NCI-H526 (cell line): ENCODE data around the gene MAPK8.
A peak's percentile ranks its signal among the peaks of the same experiment; 100 is the strongest.
"Not testable (repeated sequence)": the region's sequence is repeated elsewhere in the genome, so short reads cannot be mapped to it uniquely, and the experiment has no call there.

Source experiments
- DNase-seq, 2 experiments: peaks; one replicate each; lab custom pipeline; 2025; lab: John Stamatoyannopoulos, UW

MAPK8 gene

DNA sequence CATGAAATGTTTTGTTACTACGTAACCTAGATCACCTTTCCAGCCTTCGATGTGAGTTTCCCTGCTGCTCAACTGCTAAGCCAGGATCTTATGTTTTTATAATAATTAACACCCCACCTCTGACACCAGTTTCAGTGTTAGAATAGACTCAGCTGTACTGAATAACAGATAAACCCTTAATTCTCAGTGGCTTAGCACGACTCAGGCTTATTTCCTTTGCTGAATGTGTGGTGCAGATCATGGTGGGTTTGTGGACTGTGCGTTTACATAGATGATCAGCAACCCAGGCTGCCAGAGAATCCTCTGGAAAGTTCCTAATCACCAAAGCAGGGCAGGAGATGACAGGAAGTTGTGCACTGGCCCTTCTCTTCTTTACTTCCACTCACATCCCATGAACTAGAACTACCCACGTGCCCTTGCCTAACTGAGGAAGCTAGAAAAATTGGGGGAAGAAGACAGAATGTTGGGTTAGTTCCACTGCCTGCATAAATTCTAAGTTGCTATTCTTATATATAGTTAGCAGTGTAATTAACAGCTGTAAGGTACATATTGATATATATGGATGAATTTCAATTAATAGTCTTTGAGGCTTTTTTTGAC, 111.8 kb downstream of the MAPK8 start:
- DNase-seq, result no peak

DNA sequence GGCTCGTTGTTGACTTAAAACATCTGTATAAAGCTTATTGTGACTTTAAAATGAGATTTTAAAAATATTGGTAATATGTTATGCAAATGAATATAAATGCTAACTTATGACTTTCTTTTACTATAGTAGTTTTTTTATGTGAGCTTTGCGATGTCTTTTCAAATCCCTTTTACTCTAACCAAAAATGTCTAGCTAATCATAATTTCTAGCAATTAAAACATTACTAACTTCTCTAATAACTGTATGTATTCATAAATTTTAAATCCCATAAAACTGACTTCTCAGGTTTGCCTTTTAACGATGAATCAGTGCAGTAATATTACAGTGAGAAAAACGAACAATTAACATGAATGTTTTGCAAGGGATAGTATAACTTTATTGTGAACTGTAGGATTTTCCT, 113.2 kb downstream of the MAPK8 start:
- DNase-seq, result no peak

DNA sequence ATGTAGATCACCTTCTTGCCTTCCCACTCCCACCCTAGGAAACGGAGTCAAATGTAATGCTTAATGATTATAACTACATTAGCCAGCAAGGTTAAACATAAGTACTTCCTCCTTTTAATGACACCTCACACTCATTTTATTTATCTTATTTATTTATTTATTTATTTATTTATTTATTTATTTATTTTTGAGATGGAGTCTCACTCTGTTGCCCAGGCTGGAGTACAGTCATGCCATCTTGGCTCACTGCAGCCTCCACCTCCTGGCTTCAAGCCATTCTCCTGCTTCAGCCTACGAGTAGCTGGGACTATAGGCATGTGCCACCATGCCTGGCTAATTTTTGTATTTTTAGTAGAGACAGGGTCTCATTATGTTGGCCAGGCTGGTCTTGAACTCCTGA, 115.4 kb downstream of the MAPK8 start:
- not testable (repeated sequence) for DNase-seq

DNA sequence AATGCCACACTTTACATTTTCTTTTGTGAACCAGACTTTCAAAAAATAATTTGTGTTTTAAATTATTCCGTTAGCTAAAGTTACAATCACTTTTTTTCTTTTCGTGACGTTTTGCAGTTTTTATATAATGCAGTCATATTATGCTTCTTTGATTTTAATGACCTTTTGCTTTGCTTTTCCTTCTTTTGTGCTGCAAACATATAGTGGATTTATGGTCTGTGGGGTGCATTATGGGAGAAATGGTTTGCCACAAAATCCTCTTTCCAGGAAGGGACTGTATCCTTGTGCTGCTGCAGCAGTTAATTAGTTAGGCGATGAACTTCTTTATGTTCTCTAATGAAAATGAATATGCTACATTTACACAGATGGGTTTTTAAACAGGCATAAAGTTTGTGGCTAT, 117.4 kb downstream of the MAPK8 start:
- DNase-seq, result no peak

DNA sequence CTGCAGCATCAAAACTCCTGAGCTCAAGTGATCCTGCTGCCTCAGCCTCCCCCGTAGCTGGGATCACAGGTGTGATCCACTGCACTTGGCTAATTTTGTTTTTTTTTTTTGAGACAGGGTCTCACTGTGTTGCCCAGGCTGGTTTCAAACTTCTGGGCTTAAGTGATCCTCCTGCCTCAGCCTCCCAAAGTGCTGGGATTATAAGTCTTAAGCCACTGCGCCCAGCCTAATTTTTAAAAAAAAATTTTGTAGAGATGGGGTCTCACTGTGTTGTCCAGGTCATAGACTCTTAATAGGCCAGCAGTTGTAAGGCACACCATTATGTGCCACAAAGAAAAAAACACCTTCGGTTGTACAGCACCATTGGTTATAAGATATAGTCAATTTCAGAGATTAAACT, 122.4 kb downstream of the MAPK8 start:
- no peak for DNase-seq

DNA sequence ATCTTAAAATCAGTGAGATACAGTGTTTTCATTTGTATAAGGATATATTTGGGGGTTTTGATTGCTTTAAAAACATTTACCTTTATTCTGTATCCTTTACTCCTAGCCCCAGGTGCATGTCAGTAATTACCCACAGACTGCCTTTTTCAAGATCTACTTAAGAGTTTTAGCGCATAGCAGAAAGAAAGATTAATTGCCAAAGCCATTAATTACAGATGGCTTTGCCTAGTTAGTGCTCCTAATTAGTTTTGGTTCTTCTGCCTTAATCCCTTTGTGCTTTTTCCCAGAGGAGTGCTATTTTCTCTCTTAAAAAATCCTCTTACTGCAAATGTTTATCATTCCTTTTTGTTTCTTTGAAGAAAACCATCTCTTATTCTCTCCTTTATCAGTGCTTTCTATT, 122.8 kb downstream of the MAPK8 start:
- DNase-seq, result no peak

DNA sequence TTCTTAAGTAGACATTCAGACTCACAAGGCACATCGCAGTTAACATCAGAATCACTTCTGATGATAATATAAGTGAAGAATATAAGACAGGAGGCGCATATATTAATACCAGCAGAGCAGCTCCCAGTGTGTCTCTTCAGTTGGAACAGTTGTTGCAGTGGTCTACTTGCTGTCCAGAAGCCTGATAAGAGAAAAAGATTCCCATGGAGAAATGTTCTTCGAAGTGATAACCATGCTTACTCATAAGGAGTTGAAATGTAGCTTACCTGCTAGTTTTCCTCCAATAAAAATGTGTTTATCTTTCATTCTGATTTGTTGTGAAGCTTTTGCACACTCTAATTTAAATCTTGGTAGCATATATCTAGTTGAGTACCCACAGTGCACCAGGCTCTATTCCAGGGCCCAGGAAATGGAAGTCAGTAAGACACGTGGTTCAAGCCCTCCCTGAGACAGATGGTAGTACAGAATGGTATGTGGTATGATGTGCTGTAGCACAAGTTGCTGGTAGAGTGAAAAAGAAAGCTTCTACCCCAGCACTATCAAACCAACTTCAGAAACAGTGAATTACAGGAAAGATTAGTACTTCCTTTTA, 124.0 kb downstream of the MAPK8 start:
- DNase-seq, result no peak

DNA sequence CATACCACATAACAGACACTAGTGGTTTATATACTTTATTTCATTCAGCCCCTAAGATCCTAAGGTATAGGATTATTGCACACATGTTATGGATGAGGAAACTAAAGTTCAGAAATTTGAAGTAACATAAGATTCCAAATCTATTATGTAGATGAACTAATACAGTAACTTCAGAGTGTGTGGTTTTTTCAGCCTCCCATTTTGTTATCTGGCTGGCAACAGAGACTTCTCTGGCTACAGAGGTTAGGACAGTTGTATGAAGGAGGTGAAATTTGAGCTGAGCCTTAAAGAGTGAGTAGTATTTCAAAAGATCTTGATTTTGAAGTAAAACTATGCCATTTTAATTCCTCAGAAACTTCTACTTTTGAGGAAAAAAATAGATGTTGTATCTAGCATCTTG, 125.4 kb downstream of the MAPK8 start:
- no peak for DNase-seq

DNA sequence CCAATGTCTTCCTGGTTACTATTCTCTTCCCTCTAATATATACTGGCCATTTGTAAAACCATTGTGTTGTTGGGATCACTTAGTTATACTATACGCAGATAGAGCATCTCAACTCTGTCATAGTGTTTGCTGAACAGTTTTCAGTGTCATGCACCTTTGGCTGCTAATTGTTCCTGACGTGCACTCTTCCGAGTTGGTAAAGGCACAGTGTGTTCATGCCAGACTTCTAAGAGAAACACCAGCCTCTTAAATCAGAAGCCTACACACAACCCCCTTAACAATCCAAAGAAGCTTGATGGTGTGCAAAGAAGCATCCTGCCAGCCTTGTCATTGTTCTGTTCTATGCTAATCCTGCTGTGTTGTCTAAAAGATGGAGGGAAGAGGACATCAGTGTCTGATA, 131.1 kb downstream of the MAPK8 start:
- DNase-seq, result no peak

DNA sequence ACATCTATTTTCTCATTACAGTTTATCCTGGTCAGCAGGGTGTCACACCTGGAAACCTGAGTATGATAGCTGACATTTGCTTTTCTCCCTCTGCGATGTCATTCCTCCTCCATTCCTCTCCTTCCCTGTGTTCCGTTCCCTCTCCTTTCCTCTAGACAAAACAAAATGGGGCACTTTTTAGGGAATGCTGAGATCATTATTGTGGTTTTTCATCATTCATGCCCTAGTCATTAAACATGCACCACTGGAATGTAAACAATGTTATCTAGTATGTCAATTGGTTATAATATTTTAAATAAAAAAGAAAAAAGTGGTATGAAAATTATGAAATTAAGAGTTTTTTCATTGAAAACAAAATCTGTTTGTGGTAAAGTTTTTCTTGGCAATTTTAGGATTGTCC, 132.6 kb downstream of the MAPK8 start:
- DNase-seq, result no peak

DNA sequence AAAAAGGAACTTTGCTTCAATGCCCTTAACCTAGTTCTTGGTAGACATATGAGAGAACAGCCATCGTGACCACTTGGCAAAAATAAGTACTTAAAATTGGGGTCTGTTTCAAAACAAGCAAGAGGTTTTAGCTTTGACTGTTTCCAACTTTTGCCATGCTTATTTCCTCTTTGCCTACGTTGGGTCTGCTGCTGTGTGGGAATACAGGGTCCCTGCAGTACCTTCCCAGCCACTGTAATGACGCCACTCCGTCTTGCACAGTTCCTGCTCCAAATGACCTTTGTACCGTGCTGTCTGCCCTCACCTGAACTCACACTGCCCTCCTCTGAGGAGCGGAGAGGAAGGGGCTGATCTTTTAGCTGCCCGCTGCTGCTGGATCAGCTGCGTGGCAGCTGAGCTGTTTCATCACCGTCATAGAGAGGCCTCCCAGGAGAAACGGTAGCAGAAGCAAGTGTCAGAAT, 133.1 kb downstream of the MAPK8 start:
- peak in 1 of 2 experiments; percentile 53 for DNase-seq

DNA sequence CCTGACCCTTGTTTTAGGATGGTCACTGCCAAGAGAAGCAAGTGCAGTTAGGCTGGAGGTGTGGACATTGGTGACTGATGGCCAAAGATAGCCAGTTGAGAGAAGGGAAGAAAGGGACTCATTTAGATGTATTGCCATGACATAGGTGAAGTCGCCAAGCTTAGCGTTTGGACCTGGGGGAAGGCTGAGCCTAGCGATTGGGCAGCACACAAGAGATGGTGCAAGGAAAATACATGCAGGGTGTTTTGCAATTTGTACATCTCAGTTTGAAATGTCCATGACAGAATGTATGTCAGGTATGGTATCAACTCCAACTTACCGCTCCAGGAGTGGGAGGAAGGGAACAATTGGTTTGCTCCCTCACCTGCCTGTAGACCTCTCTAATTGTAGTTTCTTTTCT, 134.3 kb downstream of the MAPK8 start:
- DNase-seq, result no peak

DNA sequence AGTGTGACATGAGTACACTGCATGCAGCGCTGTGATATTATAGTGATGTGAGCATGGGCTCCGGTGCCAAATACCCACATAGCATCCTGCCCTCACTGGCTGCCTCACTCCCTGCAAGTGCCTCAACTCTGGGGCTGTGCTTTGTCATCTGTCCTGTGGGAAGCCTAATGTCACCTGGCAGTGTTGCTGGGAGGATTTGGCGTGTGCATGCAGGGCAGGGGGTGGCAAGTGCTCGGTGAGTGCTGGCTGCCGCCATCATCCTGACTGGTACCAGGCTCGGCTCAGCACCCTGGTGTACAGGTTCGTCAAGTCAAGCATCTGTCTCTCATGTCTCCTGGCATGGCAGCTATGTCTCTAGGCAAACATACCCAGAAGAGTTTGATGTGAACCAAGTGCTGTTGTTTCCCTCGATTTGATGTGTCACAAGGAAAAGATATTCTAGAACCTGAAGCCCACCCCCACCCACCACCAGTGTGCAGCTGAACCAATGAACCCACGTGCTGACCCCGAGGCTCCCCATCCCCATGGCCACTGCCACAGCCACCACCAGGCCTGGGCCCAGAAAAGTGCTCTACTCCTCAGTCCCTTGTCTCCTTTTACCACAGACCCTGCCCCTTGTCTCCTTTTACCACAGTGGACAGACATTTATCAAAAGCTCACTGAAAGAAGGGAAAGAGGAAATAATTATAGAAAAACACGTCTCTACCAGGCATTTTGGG, 135.8 kb downstream of the MAPK8 start:
- no peak for DNase-seq

DNA sequence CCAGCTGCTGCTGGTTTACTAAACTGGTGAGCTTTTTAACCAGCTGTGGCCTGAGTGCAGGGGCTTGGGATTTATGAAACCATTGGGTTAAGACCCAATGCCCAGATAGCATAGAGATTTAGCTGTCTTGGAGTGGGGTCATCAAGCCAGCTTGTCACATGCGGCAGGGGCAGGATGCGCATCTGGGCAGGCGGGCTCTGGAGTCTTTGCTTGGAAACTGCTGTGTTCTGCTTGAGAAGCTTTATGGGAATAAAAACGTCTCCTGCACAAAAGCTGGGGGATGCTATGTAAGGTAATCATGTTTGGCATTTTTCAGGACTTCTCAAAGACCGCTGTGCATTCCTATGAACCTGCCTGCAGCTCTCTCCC, 136.3 kb downstream of the MAPK8 start:
- DNase-seq, result no peak

DNA sequence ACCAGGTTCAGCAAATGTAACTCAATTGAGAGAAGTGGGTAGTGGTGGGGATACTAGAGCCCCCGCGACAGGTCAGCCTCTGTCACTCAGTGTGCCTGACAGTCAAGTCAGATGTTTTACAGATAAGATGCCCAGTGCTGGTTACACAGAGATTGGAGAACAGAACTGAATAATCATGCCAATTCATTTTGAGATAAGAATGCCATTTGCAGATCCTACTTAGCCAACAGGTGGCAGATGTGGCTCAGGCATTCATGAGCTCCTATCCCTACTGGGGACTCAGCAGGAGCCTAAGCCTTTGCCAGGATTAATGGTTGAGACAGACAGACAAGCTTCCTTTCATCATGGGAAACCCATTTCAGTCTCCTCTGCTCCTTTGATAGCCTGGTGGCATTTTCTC, 137.8 kb downstream of the MAPK8 start:
- peak in 1 of 2 experiments; percentile 41 for DNase-seq

DNA sequence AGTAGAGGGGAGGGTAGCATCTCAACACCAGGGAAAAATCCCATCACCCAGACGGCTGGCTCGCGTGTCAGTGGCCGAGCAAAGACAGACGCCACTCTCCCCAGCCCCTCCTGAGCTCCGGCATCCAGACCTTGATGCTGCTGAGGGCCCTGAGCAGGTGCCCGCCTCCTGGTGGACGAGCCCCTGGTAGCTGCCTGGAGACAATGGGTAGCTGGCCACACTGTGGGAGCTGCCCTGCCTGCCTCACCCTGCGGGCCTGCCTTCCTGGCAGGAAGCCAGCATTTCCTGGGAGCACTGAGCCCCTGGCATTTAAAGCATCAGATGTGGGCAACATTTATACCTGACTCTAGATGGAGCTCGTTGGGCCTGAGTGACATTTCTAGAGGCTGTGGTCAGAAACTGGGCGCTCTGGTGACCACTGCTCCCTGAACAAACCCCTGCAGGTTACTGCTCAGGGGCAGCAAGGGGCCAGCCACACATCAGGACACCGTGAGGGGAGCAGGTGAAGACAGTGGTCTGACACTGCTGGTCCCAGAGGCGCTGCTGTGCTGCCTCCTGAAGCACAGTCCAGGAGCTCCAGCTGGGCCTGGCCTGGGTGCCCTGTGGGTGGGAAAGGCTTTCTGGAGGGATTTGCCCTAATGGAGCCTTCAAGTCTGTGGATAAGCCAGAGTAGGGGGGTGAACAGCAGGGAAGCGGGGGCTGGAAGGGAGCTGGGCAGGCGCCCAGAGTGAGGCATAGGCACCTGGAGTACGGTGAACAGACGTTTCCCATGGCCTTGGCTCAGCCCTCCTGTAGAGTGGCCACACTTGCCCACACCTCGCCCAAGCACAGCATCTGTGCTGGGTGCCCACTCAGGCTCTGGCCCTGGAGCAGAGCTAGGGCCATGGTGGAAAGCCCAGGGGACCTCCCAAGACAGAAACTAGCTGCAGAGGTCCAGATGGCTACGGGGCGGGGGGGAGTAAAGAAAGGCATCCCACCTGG, 138.7 kb downstream of the MAPK8 start:
- peak in 1 of 2 experiments; percentile 32 for DNase-seq

DNA sequence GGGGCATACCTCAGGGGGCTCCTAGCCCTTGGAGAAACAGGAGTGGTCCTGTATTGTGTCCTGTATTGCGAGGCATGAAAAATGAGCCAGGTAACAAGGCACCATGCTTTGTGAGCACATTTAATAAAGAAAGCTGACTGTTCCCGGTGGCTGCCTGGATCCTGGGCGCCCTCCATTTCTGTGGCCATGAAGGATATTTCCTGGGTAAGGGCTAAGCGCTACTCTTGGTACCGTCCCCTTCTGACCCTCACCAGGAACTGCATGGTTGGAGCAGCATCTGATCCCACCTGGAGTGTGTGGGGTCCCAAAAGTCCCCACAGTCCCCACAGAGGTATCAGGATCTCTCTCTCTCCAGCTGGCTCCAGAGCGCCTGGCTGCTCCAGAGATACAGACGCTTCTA, 139.5 kb downstream of the MAPK8 start:
- DNase-seq, result no peak

DNA sequence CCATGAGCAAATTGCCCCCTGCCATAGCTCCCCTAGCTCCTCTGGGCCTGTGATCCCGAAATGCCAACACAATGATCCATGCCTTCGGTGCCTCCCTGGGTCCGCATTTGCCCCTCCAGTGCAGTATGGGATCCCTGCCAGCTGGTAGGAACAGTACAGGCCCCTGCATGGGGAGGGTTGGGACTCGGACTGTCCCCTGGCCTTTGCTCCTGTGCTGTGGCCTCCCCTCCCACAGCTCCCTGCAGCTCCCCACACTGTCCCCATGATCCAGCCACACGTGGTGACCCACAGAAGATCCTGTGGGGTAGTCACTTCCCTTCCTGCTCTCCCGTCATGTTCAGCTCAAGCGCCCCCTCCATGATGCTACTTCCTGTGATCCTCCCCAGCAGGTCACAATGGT, 140.3 kb downstream of the MAPK8 start:
- DNase-seq, result no peak

DNA sequence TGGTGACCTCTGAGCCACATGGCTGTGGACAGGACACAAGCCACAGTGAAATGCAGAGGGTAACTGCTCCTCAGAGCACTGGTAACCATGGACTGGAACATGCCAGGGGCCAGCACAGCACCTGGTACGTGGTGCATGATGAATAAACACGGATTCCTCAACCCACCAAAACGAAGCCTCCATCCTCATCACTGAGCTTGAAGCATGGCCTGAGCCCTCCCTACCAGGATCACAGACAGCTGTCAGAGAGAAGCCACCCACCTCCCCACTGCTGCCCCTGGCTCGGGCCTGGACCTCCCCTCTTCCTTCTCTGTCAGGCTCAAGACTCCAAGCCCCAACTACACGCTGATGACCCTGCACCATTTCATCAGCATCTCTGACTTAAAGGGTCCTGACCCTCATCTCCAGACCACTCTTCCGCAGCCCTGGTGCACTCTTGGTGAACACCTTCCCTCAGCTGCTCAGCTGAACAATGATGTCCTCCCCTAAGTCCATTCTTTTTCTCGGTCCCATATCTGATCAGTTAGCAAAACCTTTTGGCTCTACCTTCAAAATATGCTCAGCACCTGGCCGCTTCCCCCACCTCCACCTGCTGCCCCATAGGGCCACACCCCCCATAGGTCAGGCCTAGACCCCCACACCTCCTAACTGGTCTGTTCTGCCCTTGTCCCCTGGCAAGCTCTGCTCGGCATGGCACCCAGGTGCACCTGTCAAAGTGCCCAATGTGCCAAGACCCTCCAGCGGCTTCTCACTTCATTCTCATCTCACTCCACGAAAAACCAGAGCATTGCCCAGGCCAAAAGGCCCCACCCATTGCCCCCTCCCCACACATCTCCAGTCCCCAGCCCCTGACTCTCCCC, 141.1 kb downstream of the MAPK8 start:
- DNase-seq, result no peak

DNA sequence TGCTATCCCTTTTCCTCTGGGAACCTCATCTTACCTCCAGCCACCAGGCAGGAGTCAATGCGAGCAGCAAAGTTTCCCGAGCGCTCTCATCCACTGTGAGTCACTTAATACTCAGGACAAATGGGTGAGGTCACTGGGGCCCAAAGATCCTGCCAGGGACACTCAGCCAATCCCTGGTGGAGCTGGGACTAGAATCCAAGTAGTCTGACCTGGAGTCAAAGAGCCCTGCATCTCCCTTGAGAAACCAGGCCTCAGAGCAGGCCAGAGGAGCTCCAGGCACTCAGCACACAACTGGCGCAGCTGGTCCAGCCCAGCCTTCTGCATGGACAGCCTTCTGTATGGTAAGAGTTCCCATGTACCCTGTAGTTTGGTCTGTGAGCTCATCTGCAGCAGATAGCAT, 142.3 kb downstream of the MAPK8 start:
- DNase-seq, result no peak

DNA sequence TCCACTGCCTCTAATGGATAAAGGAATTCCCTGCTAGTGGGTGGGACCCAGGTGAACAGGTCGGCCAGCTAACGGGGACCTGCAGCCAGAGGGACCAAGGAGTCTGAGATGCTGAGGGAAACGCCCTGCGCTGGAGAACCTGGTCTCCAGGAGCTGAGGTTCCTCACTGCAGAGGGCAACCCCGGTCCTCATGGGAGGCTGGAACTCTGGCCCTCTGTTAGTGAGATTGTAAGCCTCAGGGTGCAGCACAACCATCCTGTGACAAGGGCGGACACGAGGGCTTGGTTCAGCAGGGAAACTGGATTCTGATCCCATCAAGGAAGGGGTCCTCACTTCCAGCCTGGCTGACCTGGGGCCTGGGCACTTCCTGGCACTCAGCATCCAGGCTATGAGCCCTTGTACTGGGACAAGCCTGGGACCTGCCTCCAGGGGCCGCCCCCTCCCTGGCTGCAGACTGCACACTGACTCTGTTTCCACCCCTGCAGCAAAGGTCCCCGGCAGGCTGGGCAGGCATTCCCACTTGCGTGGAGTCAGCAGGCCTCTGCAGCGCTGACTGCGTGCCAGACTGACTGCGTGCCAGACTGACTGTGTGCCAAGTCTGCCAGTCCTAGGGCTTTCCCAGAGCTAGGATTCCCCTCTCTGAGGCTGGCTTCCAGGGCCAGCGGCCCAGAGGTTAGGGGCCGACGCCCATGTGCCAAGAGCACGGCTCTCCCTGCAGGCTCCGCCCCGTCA, 143.2 kb downstream of the MAPK8 start:
- no peak for DNase-seq
